NCI-H1105 (cell line): ENCODE results near the gene RASA3.

Experiments
- DNase-seq: peaks from one replicate; lab custom pipeline; 2025; lab: John Stamatoyannopoulos, UW

The RASA3 gene

GRCh38 chr13:113935001-113935844 lies 197.2 kb downstream of the RASA3 start:
- peak; percentile 35 for DNase-seq

GRCh38 chr13:113934576-113934975 lies 197.8 kb downstream of the RASA3 start:
- no peak for DNase-seq

GRCh38 chr13:113933901-113934300 lies 198.5 kb downstream of the RASA3 start:
- DNase-seq, result no peak

GRCh38 chr13:113931841-113932459 lies 200.5 kb downstream of the RASA3 start:
- no peak for DNase-seq

- DNase-seq, result no peak
Measured at GRCh38 chr13:113930671-113931637, 201.5 kb downstream of the RASA3 start.

GRCh38 chr13:113929628-113930615 lies 202.5 kb downstream of the RASA3 start:
- DNase-seq, result no peak

- DNase-seq, result no peak
Measured at GRCh38 chr13:113928685-113929627, 203.5 kb downstream of the RASA3 start.
